Nephron progenitor cell (in vitro differentiated cells): ENCODE measurements around the gene TMPO.
"Not testable (repeated sequence)": the region's sequence is repeated elsewhere in the genome, so short reads cannot be mapped to it uniquely, and the experiment has no call there.

Source experiments
- DNase-seq: peaks from one replicate; pipeline ENCODE4 v3.0.0; 2021
- H3K27ac Mint-ChIP-seq: 2 replicates; pipeline ENCODE4 v1.8.0; 2021; ENCODE audit warnings: mild to moderate bottlenecking, moderate library complexity, mixed read lengths
- H3K27me3 Mint-ChIP-seq: 2 replicates; pipeline ENCODE4 v1.8.0; 2021; ENCODE audit warnings: mild to moderate bottlenecking, low read depth, mixed read lengths; ENCODE audit not compliant: poor library complexity
- H3K36me3 Mint-ChIP-seq: 2 replicates; pipeline ENCODE4 v1.8.0; 2021; ENCODE audit warnings: low read depth, mixed read lengths
- H3K4me1 Mint-ChIP-seq: 2 replicates; pipeline ENCODE4 v1.8.0; 2021; ENCODE audit warnings: mixed read lengths
- H3K4me3 Mint-ChIP-seq: 2 replicates; pipeline ENCODE4 v1.8.0; 2021; ENCODE audit warnings: mild to moderate bottlenecking, moderate library complexity, mixed read lengths
- H3K9me3 Mint-ChIP-seq: 2 replicates; pipeline ENCODE4 v1.8.0; 2021; ENCODE audit warnings: mild to moderate bottlenecking, moderate library complexity, mixed read lengths
- CTCF ChIP-seq: fragments of 200-600 bp; sonication (generic); IDR thresholded peaks from 2 replicates; pipeline ENCODE4 v1.5.0; 2021; ENCODE audit warnings: antibody characterized with exemption

The TMPO gene

GRCh38 chr12:98595243-98595988, 80.0 kb downstream of the TMPO start:
- Mint-ChIP-seq H3K9me3 (no peaks in the 10 kb centered on the region), H3K4me1 (peaks cover 26% of the 10 kb centered on the region), H3K27ac (peak overlapping the region; percentile 54), H3K4me3 (peak overlapping the region; percentile 96), H3K27me3 (peaks cover 6% of the 10 kb centered on the region), H3K36me3 (peaks cover 48% of the 10 kb centered on the region)
- no peak for DNase-seq
- TF ChIP-seq CTCF, result no peak

GRCh38 chr12:98597313-98597712, 81.9 kb downstream of the TMPO start:
- Mint-ChIP-seq H3K4me1 (peaks cover 26% of the 10 kb centered on the region), H3K36me3 (peaks cover 65% of the 10 kb centered on the region)
- DNase-seq, H3K9me3 Mint-ChIP-seq, H3K4me3 Mint-ChIP-seq, H3K27me3 Mint-ChIP-seq, H3K27ac Mint-ChIP-seq: not testable (repeated sequence)
